Endothelial cell of umbilical vein (primary cell): ENCODE results near the gene DYNLT1.

ENCODE experiments used
- EZH2 ChIP-seq: IDR thresholded peaks from 2 replicates; pipeline ENCODE4 v1.6.1; 2012; ENCODE audit warnings: borderline replicate concordance, low read depth, mild to moderate bottlenecking, moderate library complexity, low read length, inconsistent platforms; ENCODE audit not compliant: severe bottlenecking
- FOS ChIP-seq: IDR thresholded peaks from 2 replicates; pipeline ENCODE4 v1.6.1; 2011; ENCODE audit warnings: mild to moderate bottlenecking, low read length, moderate library complexity, borderline replicate concordance; ENCODE audit not compliant: insufficient read depth
- MAX ChIP-seq: IDR thresholded peaks from 2 replicates; pipeline ENCODE4 v1.6.1; 2011; ENCODE audit not compliant: insufficient read depth, insufficient read length
- POLR2A ChIP-seq: IDR thresholded peaks from 2 replicates; pipeline ENCODE4 v1.6.1; 2012; ENCODE audit warnings: low read depth, mild to moderate bottlenecking, control low read depth, low read length
- POLR2AphosphoS5 ChIP-seq: IDR thresholded peaks from 2 replicates; pipeline ENCODE4 v1.6.1; 2012; ENCODE audit warnings: low read depth, mild to moderate bottlenecking, control low read depth, low read length, moderate library complexity; ENCODE audit not compliant: insufficient read depth

- TF ChIP-seq FOS = no peak
- no peak for TF ChIP-seq POLR2A
- no peak for TF ChIP-seq POLR2AphosphoS5
- no peak for TF ChIP-seq EZH2
- TF ChIP-seq MAX = no peak
These were observed 18.0 kb downstream of the DYNLT1 start for GRCh38 chr6:158626360-158627167.
